Lung (tissue), 12 donors: ENCODE measurements around the gene TBC1D9B. TPM values are rescaled to one million over a fixed set of nuclear protein-coding genes. Genes with fewer than 3 reads are reported as not detected.

Source experiments
- ATAC-seq: fragments of 200-7000 bp; cut with Tn5 transposase; one replicate; pipeline ENCODE4 v1.9.1; 2020; ENCODE audit warnings: moderate number of reproducible peaks; ENCODE audit not compliant: insufficient read depth, low FRiP score
- DNase-seq, 3 donors: peaks; one replicate each; pipeline ENCODE4 v3.0.0-alpha.2; 2013 to 2017
- H3K27ac ChIP-seq, 2 donors: one replicate each; pipeline ENCODE4 v1.5.1; 2013; ENCODE audit warnings: mild to moderate bottlenecking in 2 of 2, moderate library complexity in 2 of 2, control low read depth in 1 of 2, inconsistent platforms in 1 of 2, low read depth in 1 of 2, low read length in 1 of 2
- H3K27me3 ChIP-seq, 3 donors: one replicate each; pipeline ENCODE4 v1.5.1; 2013; ENCODE audit warnings: low read length in 2 of 3; ENCODE audit not compliant: control insufficient read depth in 3 of 3, insufficient read depth in 3 of 3
- H3K36me3 ChIP-seq, 4 donors: one replicate each; pipeline ENCODE4 v1.5.1; 2013; ENCODE audit warnings: low read length in 4 of 4, mild to moderate bottlenecking in 1 of 4, moderate library complexity in 1 of 4; ENCODE audit not compliant: control insufficient read depth in 4 of 4, insufficient read depth in 4 of 4
- H3K4me1 ChIP-seq, 5 donors: one replicate each; pipeline ENCODE4 v1.5.1; 2013; ENCODE audit warnings: low read length in 5 of 5, mild to moderate bottlenecking in 2 of 5, moderate library complexity in 1 of 5; ENCODE audit not compliant: control insufficient read depth in 5 of 5, insufficient read depth in 5 of 5
- H3K4me3 ChIP-seq: one replicate; pipeline ENCODE4 v1.5.1; 2013; ENCODE audit warnings: mild to moderate bottlenecking, control low read depth, moderate library complexity
- H3K9ac ChIP-seq, 2 donors: one replicate each; pipeline ENCODE4 v1.5.1; 2013; ENCODE audit warnings: low read length in 2 of 2, control low read depth in 1 of 2; ENCODE audit not compliant: insufficient read depth in 1 of 2
- H3K9me3 ChIP-seq, 4 donors: one replicate each; pipeline ENCODE4 v1.5.1; 2013; ENCODE audit warnings: low read length in 3 of 4, mild to moderate bottlenecking in 1 of 4, moderate library complexity in 1 of 4; ENCODE audit not compliant: control insufficient read depth in 4 of 4, insufficient read depth in 3 of 4
- WGBS, 2 donors: extraction: QIAGEN DNeasy Blood & Tissue Kit; methylation state at CpG; one replicate each; pipeline ENCODE4 v1.1.7; 2013; 5-methylcytosine and 5-hydroxymethylcytosine counted together
- polyA plus RNA-seq, 2 donors: library from polyadenylated mRNA; stranded (reverse); fragments of 200-250 nt; gene quantifications; one replicate each; pipeline ENCODE4 v1.2.1, GENCODE V29; 2013
- total RNA-seq, 2 donors: library from RNA; depleted of rRNA in 1 of 2; stranded (reverse); fragments of >200 nt in 1 of 2; gene quantifications; one replicate each; pipeline ENCODE4 v1.2.1, GENCODE V29; 2014 to 2021
- TF ChIP-seq, protein P1 (sequence below): IDR thresholded peaks from 2 replicates; pipeline ENCODE4 v1.5.1; 2012; ENCODE audit warnings: mild to moderate bottlenecking; ENCODE audit errors: control extremely low read depth, extremely low read depth
- donor health status: control.
- donor health status: control.
- donor health status: Bipolar disorder and iron deficiency.
- donor health status: healthy.
- donor health status: DM: yes; HTN: yes; CAD: no.

Gene TBC1D9B
- total and polyA plus RNA-seq, 4 donors = 55.9 to 129 (median 66.6) TPM

DNA sequence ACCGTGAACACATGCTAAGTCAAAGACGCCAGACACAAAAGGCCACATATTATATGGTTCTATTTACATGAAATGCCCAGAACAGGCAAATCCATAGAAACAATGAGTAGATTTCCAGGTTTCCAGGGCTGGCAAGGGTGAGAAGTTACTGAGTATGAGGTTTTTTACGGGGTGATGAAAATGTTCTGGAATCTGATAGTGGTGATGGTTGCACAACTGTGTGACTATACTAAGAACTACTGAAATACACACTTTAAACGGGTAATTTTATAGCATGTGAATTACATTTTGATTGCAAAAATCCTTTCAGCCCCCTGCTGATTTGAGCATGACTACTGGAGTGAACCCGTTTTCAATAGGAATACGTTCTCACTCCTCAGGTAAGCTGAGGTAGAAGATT lies 46.7 kb upstream of the TBC1D9B start:
- Histone ChIP-seq H3K36me3 (peaks cover 2 to 11% (median 5%) of the 10 kb centered on the region in 4 donors), H3K9ac (no peak overlapping the region), H3K9me3 (no peaks in the 10 kb centered on the region), H3K27ac (no peak overlapping the region), H3K27me3 (no peaks in the 10 kb centered on the region), H3K4me3 (no peak overlapping the region), H3K4me1 (no peaks in the 10 kb centered on the region)
- TF ChIP-seq, protein P1, sequence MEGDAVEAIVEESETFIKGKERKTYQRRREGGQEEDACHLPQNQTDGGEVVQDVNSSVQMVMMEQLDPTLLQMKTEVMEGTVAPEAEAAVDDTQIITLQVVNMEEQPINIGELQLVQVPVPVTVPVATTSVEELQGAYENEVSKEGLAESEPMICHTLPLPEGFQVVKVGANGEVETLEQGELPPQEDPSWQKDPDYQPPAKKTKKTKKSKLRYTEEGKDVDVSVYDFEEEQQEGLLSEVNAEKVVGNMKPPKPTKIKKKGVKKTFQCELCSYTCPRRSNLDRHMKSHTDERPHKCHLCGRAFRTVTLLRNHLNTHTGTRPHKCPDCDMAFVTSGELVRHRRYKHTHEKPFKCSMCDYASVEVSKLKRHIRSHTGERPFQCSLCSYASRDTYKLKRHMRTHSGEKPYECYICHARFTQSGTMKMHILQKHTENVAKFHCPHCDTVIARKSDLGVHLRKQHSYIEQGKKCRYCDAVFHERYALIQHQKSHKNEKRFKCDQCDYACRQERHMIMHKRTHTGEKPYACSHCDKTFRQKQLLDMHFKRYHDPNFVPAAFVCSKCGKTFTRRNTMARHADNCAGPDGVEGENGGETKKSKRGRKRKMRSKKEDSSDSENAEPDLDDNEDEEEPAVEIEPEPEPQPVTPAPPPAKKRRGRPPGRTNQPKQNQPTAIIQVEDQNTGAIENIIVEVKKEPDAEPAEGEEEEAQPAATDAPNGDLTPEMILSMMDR = no peak
- ATAC-seq (no peak), DNase-seq (no peak)
- 91 to 93% methylated on average over 6 of the region's 6 CpGs for WGBS, 2 donors

DNA sequence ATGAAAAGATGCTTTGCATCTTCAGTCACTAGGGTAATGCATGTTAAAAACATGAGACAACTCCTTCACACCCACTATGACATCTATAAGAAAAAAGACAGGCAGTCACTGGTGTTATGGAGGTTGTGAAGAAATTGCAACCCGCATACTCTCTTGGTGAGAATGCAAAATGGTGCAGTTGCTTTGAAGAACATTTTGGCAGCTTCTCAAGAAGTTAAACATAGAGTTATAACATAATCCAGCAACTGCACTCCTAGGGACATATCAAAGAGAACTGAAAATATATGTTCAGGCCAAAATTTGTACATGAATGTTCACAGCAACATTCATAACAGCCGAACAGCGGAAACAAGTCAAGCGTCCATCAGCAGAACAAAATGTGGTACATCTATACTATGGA lies 46.3 kb upstream of the TBC1D9B start:
- no peaks in the 10 kb centered on the region for H3K9me3 ChIP-seq
- no peak overlapping the region for H3K9ac ChIP-seq
- no peak for DNase-seq
- H3K27me3 ChIP-seq = no peaks in the 10 kb centered on the region
- no peak for ATAC-seq
- H3K27ac ChIP-seq = no peak overlapping the region
- H3K4me3 ChIP-seq = no peak overlapping the region
- TF ChIP-seq, protein P1 = no peak
- no peaks in the 10 kb centered on the region for H3K4me1 ChIP-seq
- WGBS, 2 donors = 94 to 95% methylated on average over 4 of the region's 4 CpGs
- H3K36me3 ChIP-seq = peaks cover 2 to 11% (median 5%) of the 10 kb centered on the region in 4 donors

DNA sequence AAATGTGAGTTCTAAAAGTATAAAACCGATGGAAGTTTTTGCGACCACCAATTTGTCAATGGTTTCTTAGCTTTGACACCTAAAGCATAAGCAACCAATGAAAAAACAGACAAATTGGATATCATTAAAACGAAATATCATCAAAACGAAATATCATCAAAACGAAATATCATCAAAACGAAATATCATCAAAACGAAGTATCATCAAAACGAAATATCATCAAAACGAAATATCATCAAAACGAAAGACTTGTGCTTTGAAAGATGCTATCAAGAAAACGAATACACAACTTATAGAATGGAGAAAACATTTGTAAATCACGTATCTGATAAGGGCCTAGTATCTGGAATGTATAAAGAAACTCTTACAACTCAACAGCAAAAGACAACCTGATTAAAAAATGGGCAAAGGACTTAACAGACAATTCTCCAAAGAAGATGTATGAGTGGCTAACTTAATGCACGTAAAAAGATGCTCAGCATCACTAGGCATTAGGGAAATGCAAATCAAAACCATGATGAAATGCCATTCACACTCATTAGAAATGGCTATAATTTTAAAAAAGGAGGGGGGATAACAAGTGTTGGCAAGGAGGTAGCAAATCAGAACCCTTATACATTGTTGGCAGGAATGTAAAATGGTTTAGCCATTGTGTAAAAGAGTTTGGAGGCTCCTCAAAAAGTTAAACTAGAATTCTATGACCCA lies 29.4 kb upstream of the TBC1D9B start:
- Histone ChIP-seq H3K27ac (no peak overlapping the region), H3K4me3 (no peak overlapping the region), H3K9me3 (no peaks in the 10 kb centered on the region), H3K36me3 (no peaks in the 10 kb centered on the region), H3K4me1 (no peaks in the 10 kb centered on the region), H3K9ac (no peak overlapping the region), H3K27me3 (no peaks in the 10 kb centered on the region)
- ATAC-seq (no peak), DNase-seq (no peak)
- 92 to 98% methylated on average over 13 of the region's 13 CpGs for WGBS, 2 donors
- TF ChIP-seq, protein P1 = no peak
